ENCODE data around the gene MPDZ.

The MPDZ gene

DNA sequence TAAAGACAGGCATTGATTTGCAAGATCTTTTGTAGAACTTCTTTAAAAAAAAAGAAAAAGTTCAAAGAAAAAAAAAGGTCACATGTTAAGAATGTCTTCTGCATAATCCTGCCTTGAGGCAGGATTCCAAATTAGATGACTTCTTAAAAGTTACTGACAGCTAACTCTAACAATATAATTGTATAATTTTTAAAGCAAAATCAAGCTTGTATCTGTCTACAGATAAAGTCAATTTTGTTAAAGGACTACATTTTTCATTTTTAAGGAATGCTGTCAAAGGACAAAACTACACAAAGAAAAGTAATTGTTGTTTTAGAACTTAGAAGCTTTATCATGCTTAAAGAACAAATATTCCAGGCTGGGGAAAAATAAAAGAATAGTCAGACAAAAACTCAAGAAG lies 57.8 kb downstream of the MPDZ start:
- Histone ChIP-seq H4K8ac (ENCODE audit: low read depth, low read length) (no peak overlapping the region), H3K14ac (ENCODE audit: low read length) (no peak overlapping the region), H3K79me1 (ENCODE audit: low read length) (no peaks in the 10 kb centered on the region), H2BK5ac (ENCODE audit: low read depth, low read length, poor library complexity) (no peak overlapping the region), H3K23ac (ENCODE audit: low read length) (no peak overlapping the region), H3K4ac (ENCODE audit: low read depth, low read length) (no peak overlapping the region), H3K9ac (ENCODE audit: low read length) (no peak overlapping the region), H2BK12ac (ENCODE audit: low read length) (no peak overlapping the region), H4K91ac (ENCODE audit: low read depth, low read length) (no peak overlapping the region), H3K27ac (ENCODE audit: low read depth, low read length) (no peak overlapping the region), H3K18ac (ENCODE audit: low read length) (no peak overlapping the region), H3K79me2 (ENCODE audit: control insufficient read depth, insufficient read depth, low read length, poor library complexity) (no peaks in the 10 kb centered on the region), H3K4me3 (ENCODE audit: low read depth, low read length) (no peak overlapping the region), H3K36me3 (ENCODE audit: control insufficient read depth in 1 of 2, insufficient read depth in 2 of 2, low read length in 2 of 2) (peaks cover 1 to 5% of the 10 kb centered on the region in 2 experiments), H2AK5ac (ENCODE audit: low read length) (no peak overlapping the region), H3K27me3 (ENCODE audit: insufficient read depth, low read length) (no peaks in the 10 kb centered on the region), H2BK120ac (ENCODE audit: insufficient read depth, low read length, poor library complexity) (no peak overlapping the region), H3K4me2 (ENCODE audit: low read length) (no peak overlapping the region), H4K12ac (ENCODE audit: low read depth, low read length) (no peak overlapping the region), H3K9me3 (ENCODE audit: insufficient read depth, low read depth, low read length) (no peaks in the 10 kb centered on the region), H3K4me1 (ENCODE audit: control insufficient read depth in 1 of 2, insufficient read depth in 2 of 2, low read length in 2 of 2) (no peaks in the 10 kb centered on the region), H2AFZ (ENCODE audit: insufficient read depth, low read length, poor library complexity) (no peak overlapping the region)
- no peak for DNase-seq

DNA sequence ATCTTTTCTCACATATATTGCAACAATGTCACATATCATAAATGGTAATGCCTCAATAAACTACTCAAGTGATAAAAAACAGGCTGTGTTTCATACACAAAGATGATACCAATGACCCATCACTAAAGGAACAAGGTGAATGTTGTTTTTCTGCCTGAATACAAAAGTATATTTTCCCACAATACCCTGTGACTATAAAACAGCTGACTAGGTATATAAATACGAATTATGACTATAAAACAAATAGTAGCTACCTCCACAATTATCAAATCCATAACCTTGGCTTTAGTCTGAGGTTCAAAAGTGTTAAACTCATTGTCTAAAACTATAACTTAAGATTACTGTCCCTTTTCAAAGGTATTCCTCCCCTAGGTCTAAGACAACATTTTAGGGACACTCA lies 58.7 kb downstream of the MPDZ start:
- no peaks in the 10 kb centered on the region for H3K9me3 ChIP-seq (ENCODE audit: insufficient read depth, low read depth, low read length)
- H3K4me2 ChIP-seq (ENCODE audit: low read length), result no peak overlapping the region
- no peak overlapping the region for H4K91ac ChIP-seq (ENCODE audit: low read depth, low read length)
- H4K12ac ChIP-seq (ENCODE audit: low read depth, low read length), result no peak overlapping the region
- no peak overlapping the region for H2BK120ac ChIP-seq (ENCODE audit: insufficient read depth, low read length, poor library complexity)
- H2BK5ac ChIP-seq (ENCODE audit: low read depth, low read length, poor library complexity), result no peak overlapping the region
- H3K79me1 ChIP-seq (ENCODE audit: low read length), result no peaks in the 10 kb centered on the region
- DNase-seq, result no peak
- H3K27me3 ChIP-seq (ENCODE audit: insufficient read depth, low read length), result no peaks in the 10 kb centered on the region
- H3K14ac ChIP-seq (ENCODE audit: low read length), result no peak overlapping the region
- H3K23ac ChIP-seq (ENCODE audit: low read length), result no peak overlapping the region
- H3K18ac ChIP-seq (ENCODE audit: low read length), result no peak overlapping the region
- no peak overlapping the region for H3K4ac ChIP-seq (ENCODE audit: low read depth, low read length)
- H3K79me2 ChIP-seq (ENCODE audit: control insufficient read depth, insufficient read depth, low read length, poor library complexity), result no peaks in the 10 kb centered on the region
- H2AFZ ChIP-seq (ENCODE audit: insufficient read depth, low read length, poor library complexity), result no peak overlapping the region
- no peak overlapping the region for H4K8ac ChIP-seq (ENCODE audit: low read depth, low read length)
- no peak overlapping the region for H3K4me3 ChIP-seq (ENCODE audit: low read depth, low read length)
- H3K36me3 ChIP-seq (ENCODE audit: control insufficient read depth in 1 of 2, insufficient read depth in 2 of 2, low read length in 2 of 2), result peaks cover 1 to 5% of the 10 kb centered on the region in 2 experiments
- H3K4me1 ChIP-seq (ENCODE audit: control insufficient read depth in 1 of 2, insufficient read depth in 2 of 2, low read length in 2 of 2), result no peaks in the 10 kb centered on the region
- H3K27ac ChIP-seq (ENCODE audit: low read depth, low read length), result no peak overlapping the region
- WGBS (ENCODE audit: extremely low coverage, insufficient coverage, insufficient read length), result no CpG with 5 or more reads among the region's 1 CpG
- H2BK12ac ChIP-seq (ENCODE audit: low read length), result no peak overlapping the region
- H2AK5ac ChIP-seq (ENCODE audit: low read length), result no peak overlapping the region
- H3K9ac ChIP-seq (ENCODE audit: low read length), result no peak overlapping the region

DNA sequence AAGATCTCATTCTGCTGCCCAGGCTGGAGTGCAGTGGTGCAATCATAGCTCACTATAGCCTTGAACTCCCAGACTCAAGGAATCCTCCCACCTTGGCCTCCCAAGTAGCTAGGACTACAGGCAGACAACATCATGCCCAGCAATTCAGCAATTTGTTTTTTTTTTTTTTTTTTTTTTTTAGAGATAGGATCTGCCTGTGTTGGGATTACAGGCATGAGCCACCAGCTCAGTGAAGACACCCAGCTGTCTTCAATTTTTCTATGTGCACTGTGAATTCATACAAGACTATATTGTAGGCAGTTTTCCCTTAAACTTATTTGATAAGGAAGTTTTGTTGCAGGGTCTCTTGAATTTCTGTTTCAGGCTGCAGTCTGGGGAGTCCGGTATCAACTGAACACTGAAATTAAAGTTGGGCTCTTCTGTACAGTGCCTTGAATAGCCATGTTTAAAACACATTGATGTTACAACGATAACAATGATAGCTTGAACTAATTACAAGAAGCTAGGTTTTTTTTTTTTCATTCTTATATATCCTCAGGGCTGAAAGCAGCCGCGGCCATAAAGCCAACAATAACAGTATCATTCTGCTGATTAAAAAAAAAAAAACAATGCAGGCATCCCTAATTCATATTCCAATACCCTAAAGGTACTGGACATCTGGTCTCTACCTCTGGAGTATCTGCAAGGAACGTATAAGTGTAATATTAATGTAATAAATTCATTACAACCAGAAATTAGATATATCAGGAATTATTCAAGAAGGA lies 63.5 kb downstream of the MPDZ start:
- Histone ChIP-seq H3K4ac (ENCODE audit: low read depth, low read length) (no peak overlapping the region), H2BK12ac (ENCODE audit: low read length) (no peak overlapping the region), H3K4me2 (ENCODE audit: low read length) (no peak overlapping the region), H4K8ac (ENCODE audit: low read depth, low read length) (no peak overlapping the region), H3K9me3 (ENCODE audit: insufficient read depth, low read depth, low read length) (no peaks in the 10 kb centered on the region), H3K27me3 (ENCODE audit: insufficient read depth, low read length) (no peaks in the 10 kb centered on the region), H4K12ac (ENCODE audit: low read depth, low read length) (no peak overlapping the region), H3K23ac (ENCODE audit: low read length) (no peak overlapping the region), H2BK5ac (ENCODE audit: low read depth, low read length, poor library complexity) (no peak overlapping the region), H3K79me2 (ENCODE audit: control insufficient read depth, insufficient read depth, low read length, poor library complexity) (no peaks in the 10 kb centered on the region), H4K91ac (ENCODE audit: low read depth, low read length) (no peak overlapping the region), H2AK5ac (ENCODE audit: low read length) (no peak overlapping the region), H2BK120ac (ENCODE audit: insufficient read depth, low read length, poor library complexity) (no peak overlapping the region), H3K79me1 (ENCODE audit: low read length) (peaks cover 2% of the 10 kb centered on the region), H3K9ac (ENCODE audit: low read length) (no peak overlapping the region), H3K4me3 (ENCODE audit: low read depth, low read length) (no peak overlapping the region), H3K36me3 (ENCODE audit: control insufficient read depth in 1 of 2, insufficient read depth in 2 of 2, low read length in 2 of 2) (peaks cover 2 to 3% of the 10 kb centered on the region in 2 experiments), H2AFZ (ENCODE audit: insufficient read depth, low read length, poor library complexity) (no peak overlapping the region), H3K18ac (ENCODE audit: low read length) (no peak overlapping the region), H3K14ac (ENCODE audit: low read length) (no peak overlapping the region), H3K27ac (ENCODE audit: low read depth, low read length) (no peak overlapping the region), H3K4me1 (ENCODE audit: control insufficient read depth in 1 of 2, insufficient read depth in 2 of 2, low read length in 2 of 2) (no peaks in the 10 kb centered on the region)
- DNase-seq, result no peak
- WGBS (ENCODE audit: extremely low coverage, insufficient coverage, insufficient read length), result no CpG with 5 or more reads among the region's 5 CpGs

DNA sequence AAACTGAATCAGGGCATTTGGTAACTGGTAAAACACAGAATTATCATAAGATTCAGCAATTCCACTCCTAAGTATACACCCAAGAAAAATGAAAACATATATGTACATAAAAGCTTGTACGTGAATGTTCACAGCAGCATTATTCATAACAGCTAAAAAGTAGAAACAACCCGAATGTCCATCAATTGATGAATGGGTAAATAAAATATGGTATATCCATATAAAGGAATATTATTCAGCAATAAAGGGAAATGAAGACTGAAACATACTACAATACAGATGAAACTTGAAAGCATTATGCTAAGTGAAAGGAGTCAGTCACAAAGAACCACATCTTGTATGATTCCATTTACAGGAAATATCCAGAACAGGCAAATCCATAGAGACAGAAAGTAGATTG lies 65.5 kb downstream of the MPDZ start:
- Histone ChIP-seq H3K14ac (ENCODE audit: low read length) (no peak overlapping the region), H2AFZ (ENCODE audit: insufficient read depth, low read length, poor library complexity) (no peak overlapping the region)
- WGBS (ENCODE audit: extremely low coverage, insufficient coverage, insufficient read length), result no CpG with 5 or more reads among the region's 2 CpGs

More for the DNA sequence above, 65.5 kb downstream of the MPDZ start:
- no peak overlapping the region for H3K23ac ChIP-seq (ENCODE audit: low read length)
- no peak overlapping the region for H3K27ac ChIP-seq (ENCODE audit: low read depth, low read length)
- H3K4me1 ChIP-seq (ENCODE audit: control insufficient read depth in 1 of 2, insufficient read depth in 2 of 2, low read length in 2 of 2), result no peaks in the 10 kb centered on the region
- no peak overlapping the region for H2BK120ac ChIP-seq (ENCODE audit: insufficient read depth, low read length, poor library complexity)
- H2AK5ac ChIP-seq (ENCODE audit: low read length), result no peak overlapping the region
- H3K36me3 ChIP-seq (ENCODE audit: control insufficient read depth in 1 of 2, insufficient read depth in 2 of 2, low read length in 2 of 2), result peaks cover 1 to 2% of the 10 kb centered on the region in 2 experiments
- no peak overlapping the region for H3K4me2 ChIP-seq (ENCODE audit: low read length)
- H4K91ac ChIP-seq (ENCODE audit: low read depth, low read length), result no peak overlapping the region
- H3K4me3 ChIP-seq (ENCODE audit: low read depth, low read length), result no peak overlapping the region
- H4K8ac ChIP-seq (ENCODE audit: low read depth, low read length), result no peak overlapping the region
- DNase-seq, result no peak
- peaks cover 2% of the 10 kb centered on the region for H3K79me1 ChIP-seq (ENCODE audit: low read length)
- H3K79me2 ChIP-seq (ENCODE audit: control insufficient read depth, insufficient read depth, low read length, poor library complexity), result no peaks in the 10 kb centered on the region
- H3K9me3 ChIP-seq (ENCODE audit: insufficient read depth, low read depth, low read length), result no peaks in the 10 kb centered on the region
- no peak overlapping the region for H2BK12ac ChIP-seq (ENCODE audit: low read length)
- H3K27me3 ChIP-seq (ENCODE audit: insufficient read depth, low read length), result no peaks in the 10 kb centered on the region
- H3K18ac ChIP-seq (ENCODE audit: low read length), result no peak overlapping the region
- H4K12ac ChIP-seq (ENCODE audit: low read depth, low read length), result no peak overlapping the region
- no peak overlapping the region for H3K4ac ChIP-seq (ENCODE audit: low read depth, low read length)
- H2BK5ac ChIP-seq (ENCODE audit: low read depth, low read length, poor library complexity), result no peak overlapping the region
- H3K9ac ChIP-seq (ENCODE audit: low read length), result no peak overlapping the region

All from trophoblast cell (in vitro differentiated cells and primary cell).